Measurements from ENCODE around the gene FGF18.

DNA sequence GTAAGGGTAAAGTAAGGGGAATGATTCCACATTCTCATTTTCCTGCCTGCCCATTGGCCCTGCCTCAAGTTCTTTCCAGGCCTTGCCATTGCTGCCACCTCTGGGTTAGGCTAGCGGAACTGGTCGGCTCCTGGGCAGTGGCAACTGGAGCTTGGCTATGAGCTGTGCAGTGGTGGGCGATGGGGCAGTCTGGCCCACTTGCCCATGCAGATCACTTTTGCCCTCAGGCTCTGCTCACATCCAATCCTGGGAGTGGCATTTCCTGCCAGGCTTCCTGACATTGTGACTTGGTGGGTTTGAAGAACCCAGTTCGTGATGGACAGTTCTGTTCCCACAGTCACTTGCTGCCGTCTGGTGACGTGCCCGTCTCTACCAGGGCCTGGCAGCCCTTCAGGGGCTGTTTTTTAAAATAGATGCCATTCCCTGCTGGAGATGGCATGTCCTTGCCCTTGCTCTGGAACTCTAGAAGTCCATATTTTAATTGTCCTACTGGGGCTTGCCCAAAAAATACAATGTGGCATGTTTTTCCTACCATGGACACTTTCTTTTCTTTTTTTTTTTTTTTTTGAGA lies 86.1 kb downstream of the FGF18 start:
- TF ChIP-seq ZNF331 (CRISPR knock-in tag; IDR thresholded peaks at IDR 0.05; ENCODE audit: low read depth) (no peak), EZH2 (IDR thresholded peaks at IDR 0.05; ENCODE audit: low read depth, unreplicated experiment) (no peak), POLR2AphosphoS5 (IDR thresholded peaks at IDR 0.05; ENCODE audit: low read depth) (no peak), CREB1 (CRISPR knock-in tag; IDR thresholded peaks at IDR 0.05; ENCODE audit: low read depth) (no peak), EZH2phosphoT487 (IDR thresholded peaks at IDR 0.05; ENCODE audit: unreplicated experiment) (no peak), REST (IDR thresholded peaks at IDR 0.05; ENCODE audit: unreplicated experiment) (no peak), ZNF114 (CRISPR knock-in tag; IDR thresholded peaks at IDR 0.05) (no peak), JUNB (IDR thresholded peaks at IDR 0.05; ENCODE audit: unreplicated experiment) (no peak)
- TF ChIP-seq, protein P1, sequence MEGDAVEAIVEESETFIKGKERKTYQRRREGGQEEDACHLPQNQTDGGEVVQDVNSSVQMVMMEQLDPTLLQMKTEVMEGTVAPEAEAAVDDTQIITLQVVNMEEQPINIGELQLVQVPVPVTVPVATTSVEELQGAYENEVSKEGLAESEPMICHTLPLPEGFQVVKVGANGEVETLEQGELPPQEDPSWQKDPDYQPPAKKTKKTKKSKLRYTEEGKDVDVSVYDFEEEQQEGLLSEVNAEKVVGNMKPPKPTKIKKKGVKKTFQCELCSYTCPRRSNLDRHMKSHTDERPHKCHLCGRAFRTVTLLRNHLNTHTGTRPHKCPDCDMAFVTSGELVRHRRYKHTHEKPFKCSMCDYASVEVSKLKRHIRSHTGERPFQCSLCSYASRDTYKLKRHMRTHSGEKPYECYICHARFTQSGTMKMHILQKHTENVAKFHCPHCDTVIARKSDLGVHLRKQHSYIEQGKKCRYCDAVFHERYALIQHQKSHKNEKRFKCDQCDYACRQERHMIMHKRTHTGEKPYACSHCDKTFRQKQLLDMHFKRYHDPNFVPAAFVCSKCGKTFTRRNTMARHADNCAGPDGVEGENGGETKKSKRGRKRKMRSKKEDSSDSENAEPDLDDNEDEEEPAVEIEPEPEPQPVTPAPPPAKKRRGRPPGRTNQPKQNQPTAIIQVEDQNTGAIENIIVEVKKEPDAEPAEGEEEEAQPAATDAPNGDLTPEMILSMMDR (conservative IDR thresholded peaks at IDR 0.05; ENCODE audit: low read depth in 2 of 2): no peak
